IPS-20b (cell line): Measurements from ENCODE around the gene ATE1.

Experiments
- H3K27ac ChIP-seq: one replicate; pipeline ENCODE4 v1.5.1; 2013; ENCODE audit warnings: low read length
- H3K27me3 ChIP-seq: 2 replicates; pipeline ENCODE4 v1.6.1; 2013; ENCODE audit warnings: mild to moderate bottlenecking, low read length, inconsistent platforms; ENCODE audit not compliant: insufficient read depth
- H3K36me3 ChIP-seq: 2 replicates; pipeline ENCODE4 v1.6.1; 2013; ENCODE audit warnings: low read depth, mild to moderate bottlenecking, inconsistent platforms, low read length, moderate library complexity; ENCODE audit not compliant: insufficient read depth
- H3K4me1 ChIP-seq: 2 replicates; pipeline ENCODE4 v1.6.1; 2013; ENCODE audit warnings: mild to moderate bottlenecking, control low read depth, inconsistent platforms, low read length, moderate library complexity; ENCODE audit not compliant: insufficient read depth
- H3K4me3 ChIP-seq: 2 replicates; pipeline ENCODE4 v1.5.1; 2013; ENCODE audit warnings: mild to moderate bottlenecking, low read length, inconsistent platforms
- H3K9ac ChIP-seq: 2 replicates; pipeline ENCODE4 v1.6.1; 2013; ENCODE audit warnings: low read depth, mild to moderate bottlenecking, inconsistent platforms, low read length, moderate library complexity
- H3K9me3 ChIP-seq: 2 replicates; pipeline ENCODE4 v1.6.1; 2013; ENCODE audit warnings: mild to moderate bottlenecking, low read depth, low read length, inconsistent platforms; ENCODE audit not compliant: insufficient read depth

ATE1 gene

DNA sequence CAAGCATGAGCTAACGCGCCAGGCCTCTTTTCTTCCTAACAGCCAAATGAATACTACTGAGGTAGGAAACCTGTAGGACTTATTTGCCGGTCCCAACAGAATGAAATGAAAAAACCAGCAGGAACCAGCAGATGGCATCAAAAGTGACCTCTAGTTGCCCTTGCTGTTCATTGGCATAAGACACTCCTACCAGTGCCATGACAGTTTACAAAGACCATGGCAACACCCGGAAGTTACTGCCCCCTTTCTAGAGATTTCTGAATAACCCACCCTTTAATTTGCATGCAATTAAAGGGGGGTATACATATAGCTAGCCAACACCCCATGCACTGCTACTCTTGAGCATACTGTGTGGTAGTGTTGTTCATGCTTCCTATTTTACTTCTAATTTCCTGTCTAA lies 65.2 kb downstream of the ATE1 start:
- H3K4me3 ChIP-seq = no peak overlapping the region
- no peak overlapping the region for H3K27ac ChIP-seq
- no peaks in the 10 kb centered on the region for H3K27me3 ChIP-seq
- H3K36me3 ChIP-seq = peaks cover 30% of the 10 kb centered on the region; the same call in 1 of the 2 replicates
- no peaks in the 10 kb centered on the region for H3K4me1 ChIP-seq
- peaks cover 4% of the 10 kb centered on the region; the same call in 1 of the 2 replicates for H3K9me3 ChIP-seq
- no peak overlapping the region for H3K9ac ChIP-seq

DNA sequence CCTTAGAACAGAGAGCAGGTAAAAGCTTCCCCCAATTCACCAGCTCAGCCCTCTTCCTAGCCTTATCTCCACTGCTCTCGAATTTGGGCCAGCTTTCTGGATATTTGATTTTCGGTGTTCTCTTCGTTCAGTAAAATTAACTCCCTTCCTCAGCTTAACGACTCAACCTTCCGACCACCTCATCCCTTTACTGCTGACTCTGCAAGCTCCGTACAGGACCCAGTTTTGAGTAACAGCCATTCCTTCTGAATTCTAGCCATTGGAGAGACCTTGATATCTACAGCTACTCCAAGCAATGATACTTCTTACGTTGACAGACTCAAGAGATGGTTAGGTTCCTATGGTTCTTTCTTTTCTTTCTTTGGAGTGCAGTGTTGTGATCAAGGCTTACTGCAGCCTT lies 65.8 kb downstream of the ATE1 start:
- H3K9ac ChIP-seq = no peak overlapping the region
- no peaks in the 10 kb centered on the region for H3K4me1 ChIP-seq
- no peak overlapping the region for H3K27ac ChIP-seq
- no peak overlapping the region for H3K4me3 ChIP-seq
- H3K36me3 ChIP-seq = peaks cover 31% of the 10 kb centered on the region; the same call in 1 of the 2 replicates
- H3K27me3 ChIP-seq = no peaks in the 10 kb centered on the region
- H3K9me3 ChIP-seq = peaks cover 4% of the 10 kb centered on the region; the same call in 1 of the 2 replicates

DNA sequence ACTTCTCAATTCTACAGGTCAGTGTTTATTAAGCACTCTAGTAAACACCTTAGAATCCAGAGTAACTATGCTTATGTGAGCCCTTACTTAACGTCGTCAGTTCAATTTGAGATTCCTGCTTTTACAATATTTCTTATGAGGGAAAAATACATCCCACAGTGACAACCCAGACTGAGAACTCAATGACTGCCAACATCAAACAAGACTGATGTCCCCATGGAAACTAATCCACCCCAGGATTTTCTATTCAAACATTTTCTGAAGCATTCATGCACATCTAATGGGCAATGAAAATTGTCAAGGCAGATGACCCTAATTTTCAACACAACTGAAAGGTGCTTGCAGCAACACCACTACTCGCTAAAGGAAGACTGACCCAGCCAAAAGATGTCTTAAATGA lies 67.0 kb downstream of the ATE1 start:
- no peak overlapping the region for H3K27ac ChIP-seq
- H3K9ac ChIP-seq = no peak overlapping the region
- no peaks in the 10 kb centered on the region for H3K4me1 ChIP-seq
- no peak overlapping the region for H3K4me3 ChIP-seq
- H3K27me3 ChIP-seq = no peaks in the 10 kb centered on the region
- peaks cover 4% of the 10 kb centered on the region; the same call in 1 of the 2 replicates for H3K9me3 ChIP-seq
- H3K36me3 ChIP-seq = peaks cover 31% of the 10 kb centered on the region; the same call in 1 of the 2 replicates

DNA sequence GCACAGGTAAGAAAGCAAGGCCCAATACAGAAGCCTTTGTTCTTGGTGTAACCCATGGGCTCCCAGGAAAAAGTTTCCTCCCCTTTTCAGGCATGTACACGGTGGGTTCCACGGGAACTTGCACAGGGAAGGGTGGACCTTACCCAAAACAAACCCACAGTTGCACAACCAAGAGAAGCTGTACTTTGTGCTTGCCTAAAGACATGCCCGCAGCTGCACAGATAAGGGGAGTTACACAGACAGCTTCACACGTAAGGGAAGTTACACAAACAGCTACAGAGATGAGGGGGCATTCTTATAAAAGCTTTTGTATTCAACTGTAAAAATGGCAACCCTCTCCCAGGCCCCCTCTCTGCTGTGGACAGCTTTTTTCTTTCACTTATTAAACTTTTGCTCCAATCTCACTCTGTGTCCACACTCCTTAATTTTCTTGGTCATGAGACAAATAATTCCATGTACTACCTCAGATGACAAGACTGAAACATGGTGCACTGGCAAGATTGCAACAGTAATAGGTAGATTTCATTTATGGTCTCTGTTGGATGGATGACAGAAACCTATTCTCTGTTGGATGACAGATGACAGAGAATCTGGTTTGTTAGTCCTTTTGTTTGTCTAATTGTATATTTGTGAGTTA lies 72.9 kb downstream of the ATE1 start:
- H3K27ac ChIP-seq = no peak overlapping the region
- peaks cover 27% of the 10 kb centered on the region for H3K36me3 ChIP-seq
- H3K4me1 ChIP-seq = no peaks in the 10 kb centered on the region
- H3K27me3 ChIP-seq = no peaks in the 10 kb centered on the region
- no peak overlapping the region for H3K9ac ChIP-seq
- no peak overlapping the region for H3K4me3 ChIP-seq
- H3K9me3 ChIP-seq = peaks cover 8% of the 10 kb centered on the region; the same call in 1 of the 2 replicates

DNA sequence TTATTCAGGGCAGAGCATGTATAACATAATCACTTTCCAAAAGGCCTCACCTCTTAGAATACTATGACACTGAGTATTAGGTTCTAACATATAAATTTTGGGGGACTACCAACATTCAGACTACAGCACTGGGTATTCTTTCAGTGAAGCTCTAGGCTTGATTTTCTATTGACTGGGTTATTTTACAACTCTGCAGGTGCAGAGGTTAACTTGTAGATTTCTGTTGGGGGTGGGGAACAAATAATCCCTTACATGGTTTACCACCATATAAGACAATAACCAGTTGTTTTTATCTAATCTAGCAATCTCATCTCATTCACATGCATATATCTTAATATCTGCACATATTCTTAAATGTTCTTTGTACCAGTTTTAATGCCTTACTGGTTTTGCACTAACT lies 73.9 kb downstream of the ATE1 start:
- H3K4me1 ChIP-seq = no peaks in the 10 kb centered on the region
- H3K9ac ChIP-seq = no peak overlapping the region
- H3K9me3 ChIP-seq = peaks cover 8% of the 10 kb centered on the region; the same call in 1 of the 2 replicates
- no peak overlapping the region for H3K4me3 ChIP-seq
- H3K36me3 ChIP-seq = peaks cover 34% of the 10 kb centered on the region
- H3K27ac ChIP-seq = no peak overlapping the region
- H3K27me3 ChIP-seq = no peaks in the 10 kb centered on the region

DNA sequence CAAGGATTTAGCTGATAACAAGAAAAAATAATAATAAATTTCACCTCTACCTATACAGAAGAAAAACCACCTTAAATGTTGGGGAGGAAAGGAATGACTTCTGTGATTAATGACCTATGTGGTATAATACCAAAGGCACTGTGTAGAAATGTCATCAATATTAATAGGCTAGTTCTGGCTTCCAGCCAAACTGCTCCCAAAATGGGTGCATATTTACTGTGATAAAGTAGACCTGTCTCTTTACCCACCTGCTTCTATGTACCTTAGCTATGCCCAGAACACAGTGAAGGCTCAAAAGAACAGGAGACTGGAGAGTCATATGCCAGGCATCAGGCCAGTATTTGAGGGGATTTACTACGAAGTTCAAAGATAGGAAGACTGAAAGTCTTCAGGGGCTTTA lies 76.0 kb downstream of the ATE1 start:
- H3K27ac ChIP-seq = no peak overlapping the region
- peaks cover 8% of the 10 kb centered on the region; the same call in 1 of the 2 replicates for H3K9me3 ChIP-seq
- H3K36me3 ChIP-seq = peaks cover 25% of the 10 kb centered on the region
- H3K4me3 ChIP-seq = no peak overlapping the region
- H3K27me3 ChIP-seq = no peaks in the 10 kb centered on the region
- H3K4me1 ChIP-seq = no peaks in the 10 kb centered on the region
- H3K9ac ChIP-seq = no peak overlapping the region

DNA sequence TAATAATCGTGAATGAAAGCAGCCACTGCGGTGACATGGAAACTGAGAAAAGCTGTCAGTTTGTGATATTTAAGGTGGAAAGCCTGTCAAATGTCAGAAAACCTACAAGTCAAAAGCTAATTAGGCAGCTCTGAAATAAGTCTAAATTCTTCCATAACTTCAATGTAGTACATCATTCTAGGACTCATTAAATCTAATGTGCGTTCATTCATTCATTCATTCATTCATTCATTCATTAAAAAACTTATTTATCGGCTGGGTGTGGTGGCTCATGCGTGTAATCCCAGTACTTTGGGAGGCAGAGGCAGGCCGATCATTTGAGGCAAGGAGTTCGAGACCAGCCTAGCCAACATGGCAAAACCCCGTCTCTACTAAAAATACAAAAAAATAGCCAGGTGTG lies 79.7 kb downstream of the ATE1 start:
- no peak overlapping the region for H3K27ac ChIP-seq
- peaks cover 20% of the 10 kb centered on the region for H3K36me3 ChIP-seq
- H3K9ac ChIP-seq = no peak overlapping the region
- no peaks in the 10 kb centered on the region for H3K9me3 ChIP-seq
- H3K4me3 ChIP-seq = no peak overlapping the region
- H3K4me1 ChIP-seq = peaks cover under 1% of the 10 kb centered on the region; the same call in 1 of the 2 replicates
- H3K27me3 ChIP-seq = no peaks in the 10 kb centered on the region

DNA sequence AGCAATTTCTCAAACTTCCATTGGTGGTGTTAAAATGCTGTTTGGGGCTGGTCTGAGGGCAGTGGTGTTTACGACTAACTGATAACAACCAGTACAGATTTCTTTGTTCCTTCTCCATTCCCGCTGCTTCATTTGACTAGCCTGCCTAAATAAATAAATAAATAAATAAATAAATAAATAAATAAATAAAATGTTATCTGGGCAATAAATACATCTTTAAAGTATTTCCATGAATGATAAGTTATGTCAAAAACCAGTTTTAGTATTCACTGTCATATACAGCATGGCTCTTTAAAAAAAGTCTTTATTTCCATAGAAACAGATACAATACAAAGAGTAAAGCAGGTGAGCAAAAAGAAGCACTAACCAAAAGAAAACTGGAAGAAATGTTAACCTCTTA lies 81.3 kb downstream of the ATE1 start:
- H3K27ac ChIP-seq = no peak overlapping the region
- no peak overlapping the region for H3K9ac ChIP-seq

DNA sequence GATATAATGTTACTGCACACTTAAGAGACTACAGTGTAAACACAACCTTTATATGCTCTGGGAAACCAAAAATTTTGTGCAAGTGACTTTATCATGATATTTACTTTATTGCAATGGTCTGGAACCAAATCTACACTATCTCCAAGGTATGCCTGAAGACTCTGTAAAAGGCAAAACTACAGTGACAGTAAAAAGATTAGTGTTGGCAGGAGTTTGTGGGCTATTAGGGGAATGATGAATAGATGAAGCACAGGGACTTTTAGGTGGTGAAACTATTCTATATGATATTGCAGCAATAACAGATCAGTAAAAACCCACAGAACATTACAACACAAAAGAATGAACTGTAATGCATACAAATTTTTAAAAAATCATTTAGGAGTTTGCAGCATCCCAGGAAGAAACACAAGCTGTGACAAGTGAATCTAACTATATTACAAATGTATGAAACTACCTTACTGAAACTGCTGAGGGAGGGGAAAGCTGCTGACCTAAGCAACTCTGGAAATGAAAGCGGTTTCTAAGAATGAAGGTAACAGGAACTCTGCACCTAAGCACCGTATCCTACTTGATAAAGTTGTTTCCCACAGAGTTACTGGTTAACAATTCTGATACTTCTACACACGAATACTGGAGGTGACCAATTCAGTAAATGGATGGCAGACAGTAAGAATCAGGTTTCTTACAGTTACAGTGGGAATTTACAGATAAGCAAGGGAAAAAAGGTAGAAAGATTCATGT lies 82.6 kb downstream of the ATE1 start:
- Histone ChIP-seq H3K9ac (no peak overlapping the region), H3K27me3 (no peaks in the 10 kb centered on the region), H3K27ac (no peak overlapping the region), H3K4me3 (no peak overlapping the region), H3K4me1 (peaks cover 7% of the 10 kb centered on the region; the same call in 1 of the 2 replicates), H3K9me3 (no peaks in the 10 kb centered on the region), H3K36me3 (peaks cover 16% of the 10 kb centered on the region; the same call in 1 of the 2 replicates)

More for the DNA sequence above, 81.3 kb downstream of the ATE1 start:
- Histone ChIP-seq H3K9me3 (no peaks in the 10 kb centered on the region), H3K36me3 (peaks cover 20% of the 10 kb centered on the region; the same call in 1 of the 2 replicates), H3K4me3 (no peak overlapping the region), H3K27me3 (no peaks in the 10 kb centered on the region), H3K4me1 (peaks cover 7% of the 10 kb centered on the region; the same call in 1 of the 2 replicates)

DNA sequence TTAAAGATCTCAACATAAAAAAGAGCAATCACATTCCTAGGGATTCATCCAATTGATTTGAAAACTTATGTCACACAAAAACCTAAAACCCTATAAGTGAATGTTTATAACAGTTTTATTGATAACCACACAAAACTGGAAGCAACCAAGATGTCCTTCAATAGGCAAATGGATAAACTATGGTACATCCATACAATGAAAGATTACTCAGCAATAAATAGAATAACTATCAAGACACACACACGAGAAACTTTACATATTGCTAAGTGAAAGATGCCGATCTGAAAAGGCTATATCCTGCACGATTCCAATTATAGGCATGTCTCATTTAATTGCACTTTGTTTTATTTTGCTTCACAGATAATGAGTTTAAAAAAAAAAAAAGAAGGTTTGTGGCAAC lies 83.3 kb downstream of the ATE1 start:
- Histone ChIP-seq H3K27me3 (no peaks in the 10 kb centered on the region), H3K4me3 (no peak overlapping the region), H3K4me1 (peaks cover 7% of the 10 kb centered on the region; the same call in 1 of the 2 replicates), H3K9ac (no peak overlapping the region), H3K27ac (no peak overlapping the region), H3K9me3 (no peaks in the 10 kb centered on the region), H3K36me3 (peaks cover 15% of the 10 kb centered on the region; the same call in 1 of the 2 replicates)

DNA sequence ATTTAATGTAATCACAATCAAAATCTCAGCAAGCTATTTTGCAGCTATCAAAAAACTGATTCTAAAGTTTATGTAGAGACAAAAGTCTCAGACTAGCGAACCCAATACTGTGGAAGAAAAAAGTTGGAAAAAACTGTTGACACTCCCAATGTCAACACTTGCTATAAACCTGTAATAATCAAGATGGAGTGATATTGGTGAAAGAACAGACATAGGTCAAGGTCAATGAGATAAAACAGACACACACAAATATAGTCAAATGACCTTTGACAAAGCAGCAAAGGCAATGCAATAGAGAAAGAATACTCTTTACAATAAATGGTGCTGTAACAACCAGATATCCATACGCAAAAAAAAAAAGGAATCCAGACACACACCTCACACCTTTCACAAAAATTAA lies 84.5 kb downstream of the ATE1 start:
- Histone ChIP-seq H3K27me3 (no peaks in the 10 kb centered on the region), H3K4me1 (peaks cover 7% of the 10 kb centered on the region; the same call in 1 of the 2 replicates), H3K9me3 (no peaks in the 10 kb centered on the region), H3K9ac (no peak overlapping the region), H3K27ac (no peak overlapping the region), H3K36me3 (peaks cover 7% of the 10 kb centered on the region; the same call in 1 of the 2 replicates), H3K4me3 (no peak overlapping the region)

DNA sequence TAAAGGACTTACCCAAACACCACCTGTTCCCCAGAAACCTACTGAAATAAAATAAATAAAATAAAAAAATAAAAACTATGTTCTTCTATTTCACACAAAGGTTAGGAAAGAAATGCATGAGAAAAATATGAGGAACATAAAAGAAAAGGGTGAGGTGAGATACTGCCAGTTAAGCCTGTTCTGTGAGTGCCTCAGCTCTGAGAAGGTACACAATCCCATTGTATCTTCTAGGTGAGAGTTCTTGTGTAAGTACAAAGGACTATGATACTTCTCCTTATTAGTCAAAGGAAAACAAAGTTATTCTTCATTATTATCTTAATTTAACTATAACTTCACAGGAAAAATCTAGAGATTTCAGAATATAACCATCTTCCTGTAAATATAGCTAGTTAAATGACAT lies 86.0 kb downstream of the ATE1 start:
- no peak overlapping the region for H3K27ac ChIP-seq
- no peaks in the 10 kb centered on the region for H3K9me3 ChIP-seq
- H3K4me1 ChIP-seq = peaks cover 7% of the 10 kb centered on the region; the same call in 1 of the 2 replicates
- no peak overlapping the region for H3K9ac ChIP-seq
- no peak overlapping the region for H3K4me3 ChIP-seq
- 0 out of 2 replicates have a peak, but pooled peaks cover 4% of the 10 kb centered on the region for H3K36me3 ChIP-seq
- H3K27me3 ChIP-seq = no peaks in the 10 kb centered on the region
